Measurements from ENCODE around the gene M6PR.

GRCh38 chr12:8987685-8988084, 38.2 kb upstream of the M6PR start:
- TF ChIP-seq ZNF274 (IDR thresholded peaks at IDR 0.05; ENCODE audit: low read depth, low read length): no peak
- TF ChIP-seq YY1 (IDR thresholded peaks at IDR 0.05; ENCODE audit: insufficient read depth, insufficient read length): no peak
- no peak for TF ChIP-seq SUZ12 (IDR thresholded peaks at IDR 0.05; ENCODE audit: extremely low read depth, insufficient read depth, insufficient read length)

Data from NT2/D1 (cell line).